Nephron (organoid): Measurements from ENCODE around the gene SCNN1A.
A peak's percentile ranks its signal among the peaks of the same experiment; 100 is the strongest.

Experiments
- H3K27ac Mint-ChIP-seq, 3 experiments: 2 replicates each; pipeline ENCODE4 v1.8.0; 2020; ENCODE audit warnings: mixed read lengths in 3 of 3, mild to moderate bottlenecking in 2 of 3, moderate library complexity in 1 of 3
- H3K27me3 Mint-ChIP-seq: 2 replicates; pipeline ENCODE4 v1.8.0; 2021; ENCODE audit warnings: low read depth, mild to moderate bottlenecking, moderate library complexity, mixed read lengths
- H3K36me3 Mint-ChIP-seq: 2 replicates; pipeline ENCODE4 v1.8.0; 2020; ENCODE audit warnings: low read depth, mixed read lengths
- H3K4me1 Mint-ChIP-seq: 2 replicates; pipeline ENCODE4 v1.8.0; 2020; ENCODE audit warnings: mixed read lengths
- H3K4me3 Mint-ChIP-seq, 3 experiments: 2 replicates each; pipeline ENCODE4 v1.8.0; 2020; ENCODE audit warnings: mild to moderate bottlenecking in 3 of 3, mixed read lengths in 3 of 3, moderate library complexity in 2 of 3
- H3K9me3 Mint-ChIP-seq: 2 replicates; pipeline ENCODE4 v1.8.0; 2020; ENCODE audit warnings: mixed read lengths
- CTCF ChIP-seq, 3 experiments: fragments of 200-600 bp; sonication (generic); IDR thresholded peaks; one replicate each; pipeline ENCODE4 v1.5.0; 2021; ENCODE audit warnings: antibody characterized with exemption in 3 of 3; ENCODE audit not compliant: unreplicated experiment in 3 of 3

The SCNN1A gene

GRCh38 chr12:6316921-6317692, 58.3 kb downstream of the SCNN1A start:
- peaks cover 16% of the 10 kb centered on the region for H3K4me1 Mint-ChIP-seq
- H3K36me3 Mint-ChIP-seq = no peaks in the 10 kb centered on the region
- no peaks in the 10 kb centered on the region for H3K9me3 Mint-ChIP-seq
- H3K27me3 Mint-ChIP-seq = peaks cover 9% of the 10 kb centered on the region
- no peak for TF ChIP-seq CTCF (IDR thresholded peaks at IDR 0.05; ENCODE audit: unreplicated experiment in 3 of 3)
- no peak overlapping the region for H3K27ac Mint-ChIP-seq
- no peak overlapping the region for H3K4me3 Mint-ChIP-seq

- TF ChIP-seq CTCF (IDR thresholded peaks at IDR 0.05; ENCODE audit: unreplicated experiment in 3 of 3) = no peak
- no peak overlapping the region for H3K4me3 Mint-ChIP-seq
- no peak overlapping the region for H3K27ac Mint-ChIP-seq
- no peaks in the 10 kb centered on the region for H3K9me3 Mint-ChIP-seq
- H3K4me1 Mint-ChIP-seq = peaks cover 16% of the 10 kb centered on the region
- peaks cover 12% of the 10 kb centered on the region for H3K27me3 Mint-ChIP-seq
- no peaks in the 10 kb centered on the region for H3K36me3 Mint-ChIP-seq
These were observed 59.4 kb downstream of the SCNN1A start for GRCh38 chr12:6315704-6316597.

- Mint-ChIP-seq H3K27ac (peak overlapping the region in 1 of 3 experiments; percentile 35), H3K4me3 (no peak overlapping the region), H3K36me3 (no peaks in the 10 kb centered on the region), H3K4me1 (peaks cover 12% of the 10 kb centered on the region), H3K27me3 (peaks cover 12% of the 10 kb centered on the region), H3K9me3 (no peaks in the 10 kb centered on the region)
- no peak for TF ChIP-seq CTCF (IDR thresholded peaks at IDR 0.05; ENCODE audit: unreplicated experiment in 3 of 3)
These were observed 60.2 kb downstream of the SCNN1A start for GRCh38 chr12:6315184-6315583.

GRCh38 chr12:6314776-6315175, 60.6 kb downstream of the SCNN1A start:
- Mint-ChIP-seq H3K4me3 (no peak overlapping the region), H3K27ac (peak overlapping the region in 1 of 3 experiments; percentile 35)

GRCh38 chr12:6313326-6313940, 61.9 kb downstream of the SCNN1A start:
- H3K9me3 Mint-ChIP-seq = no peaks in the 10 kb centered on the region
- H3K36me3 Mint-ChIP-seq = no peaks in the 10 kb centered on the region
- peak overlapping the region in 1 of 3 experiments; percentile 70 for H3K27ac Mint-ChIP-seq
- H3K4me3 Mint-ChIP-seq = no peak overlapping the region
- TF ChIP-seq CTCF (IDR thresholded peaks at IDR 0.05; ENCODE audit: unreplicated experiment in 3 of 3) = no peak
- peaks cover 16% of the 10 kb centered on the region for H3K27me3 Mint-ChIP-seq
- peaks cover 21% of the 10 kb centered on the region for H3K4me1 Mint-ChIP-seq

More at GRCh38 chr12:6314776-6315175, 60.6 kb downstream of the SCNN1A start:
- Mint-ChIP-seq H3K36me3 (no peaks in the 10 kb centered on the region), H3K9me3 (no peaks in the 10 kb centered on the region), H3K27me3 (peaks cover 9% of the 10 kb centered on the region), H3K4me1 (peaks cover 12% of the 10 kb centered on the region)
- TF ChIP-seq CTCF (IDR thresholded peaks at IDR 0.05; ENCODE audit: unreplicated experiment in 3 of 3) = no peak
